Common myeloid progenitor, CD34-positive (primary cell): ENCODE results near the gene PRKCZ.

ENCODE experiments used
- CTCF ChIA-PET: fragments of 350-600 bp; sonication (Branson Sonifier 250); formaldehyde crosslinking; loops from one replicate; lab custom pipeline; 2021; ENCODE audit warnings: antibody characterized with exemption; lab: Charles Lee
- POLR2A ChIA-PET: fragments of 350-600 bp; sonication (Branson Sonifier 250); formaldehyde crosslinking; loops from one replicate; lab custom pipeline; 2021; ENCODE audit warnings: antibody characterized with exemption; lab: Charles Lee
- DNase-seq, 3 donors: peaks; one replicate each; pipeline versions ENCODE4 v3.0.0 to v3.0.0-alpha.2; 2013
- H3K27ac ChIP-seq, 2 experiments: 1 replicate in 1 of 2; 2 replicates in 1 of 2; pipeline ENCODE4 v1.7.0; 2013; ENCODE audit warnings: inconsistent platforms in 2 of 2, low read length in 2 of 2, mild to moderate bottlenecking in 2 of 2, low read depth in 1 of 2, moderate library complexity in 1 of 2; ENCODE audit not compliant: severe bottlenecking in 2 of 2, insufficient read depth in 1 of 2, poor library complexity in 1 of 2
- H3K27me3 ChIP-seq, 5 experiments: replicated peaks in 2 of 5; 1 replicate in 3 of 5; 2 replicates in 2 of 5; pipeline versions ENCODE4 v1.6.1 to v1.7.0; 2013; ENCODE audit warnings: low read length in 4 of 5, mild to moderate bottlenecking in 2 of 5, moderate library complexity in 2 of 5, inconsistent platforms in 1 of 5; ENCODE audit not compliant: insufficient read depth in 5 of 5, control insufficient read depth in 4 of 5
- H3K36me3 ChIP-seq, 4 experiments: 1 replicate in 2 of 4; 2 replicates in 2 of 4; pipeline versions ENCODE4 v1.6.1 to v1.7.0; 2013; ENCODE audit warnings: low read length in 3 of 4, control low read depth in 1 of 4, mild to moderate bottlenecking in 1 of 4; ENCODE audit not compliant: control insufficient read depth in 4 of 4, insufficient read depth in 4 of 4
- H3K4me1 ChIP-seq, 4 experiments: 1 replicate in 3 of 4; 2 replicates in 1 of 4; pipeline versions ENCODE4 v1.6.1 to v1.7.1; 2013; ENCODE audit warnings: low read length in 3 of 4, mild to moderate bottlenecking in 3 of 4, control low read depth in 1 of 4, inconsistent platforms in 1 of 4, moderate library complexity in 1 of 4; ENCODE audit not compliant: control insufficient read depth in 4 of 4, insufficient read depth in 4 of 4; ENCODE audit errors: control extremely low read depth in 1 of 4
- H3K4me3 ChIP-seq, 7 experiments: 1 replicate in 4 of 7; 2 replicates in 3 of 7; pipeline versions ENCODE4 v1.5.1 to v1.7.0; 2013; ENCODE audit warnings: mild to moderate bottlenecking in 7 of 7, low read length in 6 of 7, moderate library complexity in 6 of 7, inconsistent platforms in 2 of 7, low read depth in 2 of 7, control low read depth in 1 of 7; ENCODE audit not compliant: insufficient read depth in 4 of 7, control insufficient read depth in 1 of 7; ENCODE audit errors: extremely low read depth in 1 of 7
- H3K9me3 ChIP-seq, 5 experiments: 1 replicate in 4 of 5; 2 replicates in 1 of 5; pipeline versions ENCODE4 v1.6.1 to v1.7.1; 2013; ENCODE audit warnings: low read length in 4 of 5, mild to moderate bottlenecking in 2 of 5, inconsistent platforms in 1 of 5, low read depth in 1 of 5, moderate library complexity in 1 of 5; ENCODE audit not compliant: control insufficient read depth in 4 of 5, insufficient read depth in 2 of 5; ENCODE audit errors: control extremely low read depth in 1 of 5
- WGBS: methylation state at CpG from one replicate; pipeline ENCODE4 v1.1.5; 2013; ENCODE audit not compliant: insufficient coverage; 5-methylcytosine and 5-hydroxymethylcytosine counted together

Gene PRKCZ

DNA sequence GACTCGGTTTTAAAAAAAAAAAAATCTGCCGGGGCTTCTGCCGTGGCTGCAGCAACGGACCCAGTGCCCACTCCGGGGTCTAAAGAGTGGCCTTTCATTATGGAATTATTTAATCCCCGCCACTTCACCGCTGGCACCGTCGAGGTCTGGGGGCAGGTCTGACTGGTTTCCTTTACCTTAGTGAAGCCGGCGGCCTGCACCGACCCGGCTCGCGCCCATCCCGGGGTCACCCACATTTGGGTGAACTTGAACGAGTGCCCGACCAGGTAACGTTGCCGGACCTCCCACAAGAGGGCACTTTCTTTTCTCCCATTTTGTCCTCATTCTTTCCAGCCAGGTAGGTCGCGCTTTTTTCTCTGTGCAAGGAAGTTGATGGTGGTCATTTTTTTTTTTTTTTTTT lies 4.3 kb downstream of the PRKCZ start:
- Histone ChIP-seq H3K4me1 (peaks cover 0 to 9% (median 3%) of the 10 kb centered on the region in 4 experiments), H3K27ac (no peak overlapping the region), H3K9me3 (no peaks in the 10 kb centered on the region), H3K36me3 (peaks cover 0 to 21% (median 7%) of the 10 kb centered on the region in 4 experiments), H3K4me3 (no peak overlapping the region), H3K27me3 (peaks cover 0 to 6% (median 0%) of the 10 kb centered on the region in 5 experiments)
- ChIA-PET POLR2A (no interaction called here), CTCF (interaction anchor here (1.4 kb wide), 1 partner anchor 10 kb away, joined by 4 read pairs; no protein-coding TSS in a partner anchor)
- 95% methylated on average over 16 of the region's 22 CpGs for WGBS
- DNase-seq: no peak

- Histone ChIP-seq H3K4me3 (no peak overlapping the region), H3K27me3 (peaks cover 0 to 5% (median 0%) of the 10 kb centered on the region in 5 experiments), H3K9me3 (no peaks in the 10 kb centered on the region), H3K4me1 (peaks cover 0 to 5% (median 0%) of the 10 kb centered on the region in 4 experiments), H3K36me3 (peaks cover 0 to 36% (median 8%) of the 10 kb centered on the region in 4 experiments), H3K27ac (no peak overlapping the region)
- POLR2A ChIA-PET: no interaction called here
- CTCF ChIA-PET: no interaction called here
- no peak for DNase-seq
- WGBS: 93% methylated on average over 24 of the region's 29 CpGs
These were observed 5.8 kb downstream of the PRKCZ start for GRCh38 chr1:2055911-2056575.

DNA sequence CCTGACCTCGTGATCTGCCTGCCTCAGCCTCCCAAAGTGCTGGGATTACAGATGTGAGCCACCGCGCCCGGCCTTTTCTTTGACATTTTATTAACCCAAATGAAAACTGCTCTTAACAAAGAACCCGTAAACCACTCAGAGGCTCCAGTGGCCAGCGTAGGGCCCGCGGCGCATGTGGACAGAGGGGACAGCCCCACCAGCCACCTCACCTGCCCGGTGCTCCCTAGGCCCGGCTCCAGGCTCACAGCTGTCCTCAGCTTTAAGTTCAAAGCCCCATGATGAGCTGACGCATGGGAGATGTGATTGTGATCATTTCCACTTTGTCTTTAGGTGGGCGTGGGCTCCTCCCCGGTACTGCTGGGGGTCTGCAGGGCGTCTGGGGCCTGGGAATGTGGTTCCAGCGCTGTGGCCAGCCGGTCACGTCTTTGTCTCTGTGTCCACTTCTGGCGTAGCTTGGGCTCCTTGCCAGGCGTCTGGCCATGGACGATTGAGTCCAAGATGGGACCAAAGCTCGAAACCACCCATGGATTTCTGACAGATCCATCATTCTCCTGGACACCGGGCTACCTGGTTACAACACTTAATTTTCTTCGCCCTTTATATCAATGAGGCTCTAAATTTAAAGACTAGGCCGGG lies 6.9 kb downstream of the PRKCZ start:
- H3K27me3 ChIP-seq: peaks cover 0 to 2% (median 0%) of the 10 kb centered on the region in 5 experiments
- H3K27ac ChIP-seq: no peak overlapping the region
- POLR2A ChIA-PET: no interaction called here
- CTCF ChIA-PET: interaction anchor here (1.1 kb wide), 1 partner anchor 12 kb away, joined by 5 read pairs; no protein-coding TSS in a partner anchor
- H3K4me3 ChIP-seq: no peak overlapping the region
- no peaks in the 10 kb centered on the region for H3K9me3 ChIP-seq
- WGBS: 98% methylated on average over 20 of the region's 25 CpGs
- no peaks in the 10 kb centered on the region for H3K4me1 ChIP-seq
- H3K36me3 ChIP-seq: peaks cover 0 to 47% (median 8%) of the 10 kb centered on the region in 4 experiments
- no peak for DNase-seq

GRCh38 chr1:2059290-2059953 lies 9.2 kb downstream of the PRKCZ start:
- CTCF ChIA-PET: no interaction called here
- Histone ChIP-seq H3K27me3 (no peaks in the 10 kb centered on the region), H3K27ac (no peak overlapping the region), H3K9me3 (peaks cover 0 to 2% (median 1%) of the 10 kb centered on the region in 5 experiments), H3K4me1 (no peaks in the 10 kb centered on the region), H3K4me3 (no peak overlapping the region), H3K36me3 (peaks cover 0 to 55% (median 11%) of the 10 kb centered on the region in 4 experiments)
- 96% methylated on average over 34 of the region's 35 CpGs for WGBS
- POLR2A ChIA-PET: no interaction called here
- no peak for DNase-seq

DNA sequence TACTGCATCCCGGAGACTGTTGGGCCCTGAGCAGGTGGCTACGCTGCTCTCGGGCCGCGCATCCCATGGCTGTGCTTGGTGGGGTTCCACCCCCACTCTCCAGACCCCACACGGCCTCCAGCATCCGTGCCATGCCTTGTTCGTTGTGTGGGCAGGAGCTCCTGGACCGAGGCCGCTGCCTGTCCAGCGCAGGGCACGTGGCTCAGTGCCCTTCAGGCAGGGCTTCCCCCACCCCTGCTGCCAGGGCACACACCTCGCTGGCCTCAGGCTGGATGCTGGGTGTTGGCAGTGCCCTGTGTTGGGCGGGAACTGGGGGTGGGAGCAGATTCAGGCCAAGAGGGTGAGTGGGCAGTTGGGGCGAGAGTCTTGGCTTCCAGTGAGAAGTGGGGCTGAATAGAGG lies 9.9 kb downstream of the PRKCZ start:
- CTCF ChIA-PET: no interaction called here

DNA sequence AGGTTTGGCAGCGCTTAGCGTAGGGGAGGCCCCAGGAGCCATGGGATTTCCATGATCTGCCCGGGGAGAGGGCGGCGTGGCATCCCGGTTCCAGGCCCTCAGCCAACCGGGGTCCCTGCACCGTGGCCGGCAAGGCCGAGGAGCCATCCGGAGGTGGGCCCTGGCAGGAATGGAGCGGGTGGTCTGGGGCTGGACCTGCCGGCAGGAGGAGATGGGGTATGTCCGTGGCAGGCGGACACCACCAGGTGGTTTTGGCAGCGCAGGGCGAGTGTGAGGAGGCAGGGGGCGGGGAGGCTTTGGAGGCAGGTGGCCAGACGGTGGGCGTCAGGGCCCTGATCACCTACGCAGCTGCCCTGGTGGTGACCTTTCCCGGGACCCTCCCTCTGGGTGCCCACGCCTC lies 10.3 kb downstream of the PRKCZ start:
- POLR2A ChIA-PET: no interaction called here
- DNase-seq: no peak
- Histone ChIP-seq H3K9me3 (peaks cover 1 to 10% (median 5%) of the 10 kb centered on the region in 5 experiments), H3K27ac (no peak overlapping the region), H3K27me3 (no peaks in the 10 kb centered on the region), H3K4me1 (no peaks in the 10 kb centered on the region), H3K36me3 (peaks cover 0 to 60% (median 13%) of the 10 kb centered on the region in 4 experiments), H3K4me3 (no peak overlapping the region)
- CTCF ChIA-PET: no interaction called here
- 97% methylated on average over 18 of the region's 23 CpGs for WGBS

More for the DNA sequence above, 9.9 kb downstream of the PRKCZ start:
- no peak for DNase-seq
- Histone ChIP-seq H3K36me3 (peaks cover 0 to 61% (median 13%) of the 10 kb centered on the region in 4 experiments), H3K27ac (no peak overlapping the region), H3K4me1 (no peaks in the 10 kb centered on the region), H3K4me3 (no peak overlapping the region), H3K27me3 (no peaks in the 10 kb centered on the region), H3K9me3 (peaks cover 0 to 8% (median 5%) of the 10 kb centered on the region in 5 experiments)
- POLR2A ChIA-PET: no interaction called here
- WGBS: 97% methylated on average over 14 of the region's 15 CpGs
